Spleen (tissue), 11 donors: Measurements from ENCODE around the gene RNF44. TPM values are rescaled to one million over a fixed set of nuclear protein-coding genes. Genes with fewer than 3 reads are reported as not detected.

Experiments
- DNase-seq: peaks from one replicate; pipeline ENCODE4 v3.0.0-alpha.2; 2020
- H3K27ac ChIP-seq, 8 donors: fragments of 200-600 bp; sonication (generic) in 7 of 8; 1 replicate in 4 of 8; 2 replicates in 4 of 8; pipeline versions ENCODE4 v1.5.0 to v1.8.0; 2016 to 2021; ENCODE audit warnings: inconsistent platforms in 4 of 8, mild to moderate bottlenecking in 4 of 8, moderate library complexity in 1 of 8
- H3K27me3 ChIP-seq, 7 donors: fragments of 200-600 bp; sonication (generic) in 6 of 7; replicated peaks in 1 of 7; 1 replicate in 4 of 7; 2 replicates in 3 of 7; pipeline versions ENCODE4 v1.5.0 to v1.8.0; 2016 to 2021; ENCODE audit warnings: inconsistent platforms in 3 of 7, mild to moderate bottlenecking in 1 of 7
- H3K36me3 ChIP-seq, 6 donors: fragments of 200-600 bp; sonication (generic) in 5 of 6; 1 replicate in 4 of 6; 2 replicates in 2 of 6; pipeline versions ENCODE4 v1.5.0 to v1.8.0; 2016 to 2021; ENCODE audit warnings: inconsistent platforms in 2 of 6
- H3K4me1 ChIP-seq, 6 donors: fragments of 200-600 bp; sonication (generic) in 5 of 6; 1 replicate in 3 of 6; 2 replicates in 3 of 6; pipeline versions ENCODE4 v1.5.0 to v1.8.0; 2016 to 2021; ENCODE audit warnings: inconsistent platforms in 3 of 6
- H3K4me3 ChIP-seq, 8 donors: fragments of 200-600 bp; sonication (generic) in 7 of 8; 1 replicate in 4 of 8; 2 replicates in 4 of 8; pipeline versions ENCODE4 v1.5.0 to v1.8.0; 2016 to 2021; ENCODE audit warnings: inconsistent platforms in 4 of 8, mild to moderate bottlenecking in 4 of 8, moderate library complexity in 2 of 8
- H3K9me3 ChIP-seq, 8 donors: fragments of 200-600 bp; sonication (generic) in 7 of 8; 1 replicate in 4 of 8; 2 replicates in 4 of 8; pipeline versions ENCODE4 v1.5.0 to v1.8.0; 2016 to 2021; ENCODE audit warnings: inconsistent platforms in 4 of 8
- POLR2A ChIP-seq, 3 donors: fragments of 450-650 bp; IDR thresholded peaks; one replicate each; pipeline ENCODE4 v1.5.1; 2017; ENCODE audit warnings: antibody characterized with exemption in 3 of 3, mild to moderate bottlenecking in 1 of 3
- POLR2AphosphoS5 ChIP-seq, 3 donors: sonication (generic); formaldehyde crosslinking; IDR thresholded peaks; one replicate each; pipeline ENCODE4 v1.5.1; 2017; ENCODE audit warnings: antibody characterized with exemption in 3 of 3
- WGBS, 5 donors: extraction: QIAGEN DNeasy Blood & Tissue Kit in 3 of 5; methylation state at CpG; one replicate each; pipeline versions ENCODE4 v1.1.5 to v1.1.7; 2013 to 2018; 5-methylcytosine and 5-hydroxymethylcytosine counted together
- intact Hi-C: fragments of 100-400 bp; cut with DNase I; formaldehyde crosslinking; loops from one replicate; pipeline ENCODE4 v1.15.0; 2023; ENCODE audit warnings: low total_unique reads
- polyA plus RNA-seq, 3 donors: library from polyadenylated mRNA; stranded (reverse); fragments of 200-250 nt; gene quantifications; one replicate each; pipeline ENCODE4 v1.2.1, GENCODE V29; 2013
- total RNA-seq, 7 donors: library from RNA; depleted of rRNA in 3 of 7; stranded (reverse); fragments of >200 nt in 3 of 7; fragmentation: NEBNext Ultra II Directional in 4 of 7; extraction: Animal tissue kit (Norgen Biotek cat#: 25700) in 4 of 7; gene quantifications; one replicate each; pipeline versions ENCODE4 v1.1.0 to v1.2.1, GENCODE V29; 2016 to 2021
- TF ChIP-seq, protein P1 (sequence below), 11 experiments: fragments of 200-600 bp in 7 of 11; fragments of 450-650 bp in 4 of 11; sonication (generic) in 4 of 11; IDR thresholded peaks in 8 of 11; conservative IDR thresholded peaks in 3 of 11; 1 replicate in 7 of 11; 2 replicates in 4 of 11; pipeline versions ENCODE4 v1.4.0 to v1.8.0; 2016 to 2021; ENCODE audit warnings: antibody characterized with exemption in 11 of 11, inconsistent platforms in 4 of 11, mild to moderate bottlenecking in 1 of 11
- donor health status: healthy with polysubstance abuse.
- donor health status: DM: no; HTN: no; CAD: no; lungs with moderate emphysema.
- donor health status: DM: no; HTN: no; CAD: no.
- donor health status: Bipolar disorder and iron deficiency.
- donor health status: healthy.
- donor health status: DM: no; HTN: no; CAD: no.
- donor health status: DM: yes; HTN: yes; CAD: no.

The RNF44 gene
- total and polyA plus RNA-seq, 10 donors, result 28.0 to 143 (median 103) TPM

DNA sequence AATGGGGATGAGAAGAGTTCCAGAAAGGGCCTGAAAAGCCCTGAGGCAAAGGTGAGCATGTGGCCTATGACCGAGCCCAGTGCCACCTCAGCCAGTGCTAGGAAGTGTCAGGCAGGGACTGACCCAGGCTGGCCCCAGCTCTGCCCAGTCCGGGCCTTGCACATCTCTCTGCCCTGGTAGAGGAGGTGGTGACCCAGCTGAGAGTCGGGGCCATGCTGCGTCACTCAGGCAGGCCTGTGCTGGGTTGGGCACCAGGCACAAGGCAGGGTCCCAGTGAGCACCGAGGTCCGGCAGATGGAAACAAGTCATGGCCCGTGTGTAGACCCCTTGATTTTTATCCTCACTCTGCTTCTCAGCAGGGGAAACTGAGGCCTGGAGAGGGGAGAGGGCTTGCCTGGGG is 12.7 kb upstream of the RNF44 start:
- Histone ChIP-seq H3K36me3 (no peaks in the 10 kb centered on the region), H3K4me1 (peaks cover 0 to 75% (median 16%) of the 10 kb centered on the region in 6 donors), H3K27ac (peak overlapping the region in 2 of 8 donors; percentile 24 to 75), H3K4me3 (peak overlapping the region in 1 of 8 donors; percentile 47), H3K9me3 (no peaks in the 10 kb centered on the region), H3K27me3 (peaks cover 0 to 30% (median 0%) of the 10 kb centered on the region in 7 donors)
- intact Hi-C loops, result no loop called here
- peak; percentile 77 for DNase-seq
- no peak for TF ChIP-seq POLR2A (IDR thresholded peaks at IDR 0.05)
- 57 to 90% (median 86%) methylated on average over 1 to 7 of the region's 7 CpGs for WGBS, 5 donors

DNA sequence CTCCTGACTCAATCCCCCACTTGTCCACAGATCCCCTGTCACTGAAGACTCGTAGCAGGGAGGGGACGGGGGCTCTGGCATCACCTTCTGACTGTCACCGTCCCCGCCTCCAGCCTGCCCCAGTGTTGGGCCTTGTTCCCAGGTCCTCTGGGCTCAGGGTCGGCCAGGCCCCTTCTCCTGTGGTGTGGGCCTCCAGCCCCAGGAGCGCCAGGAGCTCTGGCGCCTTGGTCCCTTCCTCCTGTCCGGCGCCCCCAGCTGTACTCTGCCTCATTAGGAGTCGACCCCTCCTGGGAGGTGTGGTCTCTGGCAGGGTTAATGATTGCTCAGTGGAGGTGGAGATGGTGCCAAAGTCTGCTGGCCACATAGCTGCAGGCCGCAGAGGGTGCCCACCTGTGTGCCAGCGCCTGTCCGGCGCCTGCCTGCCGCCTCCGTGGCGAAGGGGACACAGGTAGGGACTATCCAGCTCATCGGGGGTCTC is 11.8 kb upstream of the RNF44 start, which contains the start of gene CDHR2:
CDHR2 (plus strand) TSS at position 376 of the 478 bp plus-strand sequence. CDS start 16,011 bp downstream, outside the sequence.
- peak within 1 kb of the TSS in 1 of 8 donors; percentile 47 for H3K4me3 ChIP-seq
- TF ChIP-seq POLR2A (IDR thresholded peaks at IDR 0.05), result no peak
- TF ChIP-seq, protein P1, sequence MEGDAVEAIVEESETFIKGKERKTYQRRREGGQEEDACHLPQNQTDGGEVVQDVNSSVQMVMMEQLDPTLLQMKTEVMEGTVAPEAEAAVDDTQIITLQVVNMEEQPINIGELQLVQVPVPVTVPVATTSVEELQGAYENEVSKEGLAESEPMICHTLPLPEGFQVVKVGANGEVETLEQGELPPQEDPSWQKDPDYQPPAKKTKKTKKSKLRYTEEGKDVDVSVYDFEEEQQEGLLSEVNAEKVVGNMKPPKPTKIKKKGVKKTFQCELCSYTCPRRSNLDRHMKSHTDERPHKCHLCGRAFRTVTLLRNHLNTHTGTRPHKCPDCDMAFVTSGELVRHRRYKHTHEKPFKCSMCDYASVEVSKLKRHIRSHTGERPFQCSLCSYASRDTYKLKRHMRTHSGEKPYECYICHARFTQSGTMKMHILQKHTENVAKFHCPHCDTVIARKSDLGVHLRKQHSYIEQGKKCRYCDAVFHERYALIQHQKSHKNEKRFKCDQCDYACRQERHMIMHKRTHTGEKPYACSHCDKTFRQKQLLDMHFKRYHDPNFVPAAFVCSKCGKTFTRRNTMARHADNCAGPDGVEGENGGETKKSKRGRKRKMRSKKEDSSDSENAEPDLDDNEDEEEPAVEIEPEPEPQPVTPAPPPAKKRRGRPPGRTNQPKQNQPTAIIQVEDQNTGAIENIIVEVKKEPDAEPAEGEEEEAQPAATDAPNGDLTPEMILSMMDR (IDR thresholded peaks at IDR 0.05 in 8 of 11, conservative IDR thresholded peaks at IDR 0.05 in 3 of 11), result no peak
- no peak for TF ChIP-seq POLR2AphosphoS5 (IDR thresholded peaks at IDR 0.05)
- intact Hi-C loops, result no loop called here
- WGBS, 5 donors, result 79 to 87% (median 81%) methylated on average over 12 to 18 of the region's 18 CpGs
- H3K4me1 ChIP-seq, result peaks cover 3 to 75% (median 20%) of the 10 kb centered on the region in 6 donors
- peak within 1 kb of the TSS in 5 of 8 donors; percentile 18 to 75 (median 58) for H3K27ac ChIP-seq
- no peaks in the 10 kb centered on the region for H3K36me3 ChIP-seq
- H3K27me3 ChIP-seq, result peaks cover 0 to 29% (median 0%) of the 10 kb centered on the region in 7 donors
- DNase-seq, result no peak
- no peaks in the 10 kb centered on the region for H3K9me3 ChIP-seq

DNA sequence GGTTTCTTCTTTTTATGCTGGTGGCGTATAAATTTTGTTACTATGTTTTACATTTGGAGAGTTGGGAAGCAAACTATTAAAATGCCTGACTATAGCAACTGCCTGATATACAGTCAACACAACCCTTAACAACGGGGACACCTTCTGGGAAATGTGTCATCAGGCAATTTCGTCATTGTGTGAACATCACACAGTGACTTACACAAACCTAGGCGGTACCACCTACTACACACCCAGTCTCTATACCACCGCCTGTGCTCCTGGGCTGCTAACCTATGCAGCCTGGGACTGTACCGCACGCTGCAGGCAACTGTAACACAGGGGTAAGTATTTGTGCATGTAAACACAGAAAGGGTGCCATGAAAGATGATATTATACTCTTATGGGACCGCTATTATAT is 10.6 kb upstream of the RNF44 start:
- H3K27me3 ChIP-seq, result peaks cover 0 to 17% (median 0%) of the 10 kb centered on the region in 7 donors
- no peaks in the 10 kb centered on the region for H3K9me3 ChIP-seq
- 68 to 85% (median 77%) methylated on average over 8 of the region's 8 CpGs for WGBS, 5 donors
- no peak for TF ChIP-seq POLR2A (IDR thresholded peaks at IDR 0.05)
- TF ChIP-seq POLR2AphosphoS5 (IDR thresholded peaks at IDR 0.05), result peak in 1 of 3 donors; percentile 52
- no peaks in the 10 kb centered on the region for H3K36me3 ChIP-seq
- DNase-seq, result no peak
- intact Hi-C loops, result no loop called here
- H3K4me3 ChIP-seq, result no peak overlapping the region
- H3K27ac ChIP-seq, result peak overlapping the region in 5 of 8 donors; percentile 18 to 75 (median 58)
- peaks cover 5 to 79% (median 24%) of the 10 kb centered on the region in 6 donors for H3K4me1 ChIP-seq

DNA sequence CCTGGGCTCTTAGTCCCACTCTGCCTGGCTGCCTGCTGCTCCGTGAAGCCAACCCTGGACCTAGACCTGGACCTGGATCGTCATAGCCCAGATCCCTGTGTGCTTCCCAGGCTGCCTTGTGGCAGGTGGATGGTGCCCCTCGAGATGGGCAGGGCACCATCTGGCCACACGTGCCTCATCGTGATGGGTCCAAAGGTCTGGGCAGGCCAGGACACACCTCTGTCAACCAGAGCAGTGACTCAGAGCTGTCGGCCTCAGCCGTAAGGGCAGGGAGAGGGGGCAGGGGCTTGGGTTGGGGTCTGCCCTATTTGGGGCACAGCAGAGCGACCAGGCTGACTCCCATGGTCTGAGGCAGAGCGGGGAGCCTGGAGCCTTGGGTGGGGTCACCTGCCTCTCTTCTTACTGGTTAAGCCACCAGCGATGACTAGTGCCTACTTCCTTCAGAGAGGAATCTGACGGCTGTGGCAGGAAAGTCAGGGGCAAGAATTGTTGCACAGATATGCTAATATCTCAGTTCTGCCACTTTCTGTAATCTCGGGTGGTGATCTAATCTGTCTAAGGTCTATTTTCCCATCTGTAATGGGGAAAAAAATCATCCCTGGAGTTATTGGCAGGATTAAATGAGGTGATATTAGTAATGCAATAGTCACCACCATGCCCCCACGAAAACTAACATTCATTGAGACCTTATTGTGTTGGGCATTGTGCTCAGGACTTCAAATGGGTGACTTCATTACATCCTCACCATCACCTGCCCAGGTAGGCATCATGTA is 8.7 kb upstream of the RNF44 start:
- Histone ChIP-seq H3K36me3 (no peaks in the 10 kb centered on the region), H3K4me1 (peaks cover 20 to 92% (median 41%) of the 10 kb centered on the region in 6 donors), H3K27me3 (no peaks in the 10 kb centered on the region), H3K4me3 (no peak overlapping the region), H3K27ac (peak overlapping the region in 2 of 8 donors; percentile 14 to 16), H3K9me3 (no peaks in the 10 kb centered on the region)
- intact Hi-C loops, result no loop called here
- TF ChIP-seq POLR2AphosphoS5 (IDR thresholded peaks at IDR 0.05), result no peak
- TF ChIP-seq, protein P1 (IDR thresholded peaks at IDR 0.05 in 8 of 11, conservative IDR thresholded peaks at IDR 0.05 in 3 of 11), result no peak
- DNase-seq, result no peak
- WGBS, 5 donors, result 79 to 87% (median 83%) methylated on average over 9 to 13 of the region's 13 CpGs

DNA sequence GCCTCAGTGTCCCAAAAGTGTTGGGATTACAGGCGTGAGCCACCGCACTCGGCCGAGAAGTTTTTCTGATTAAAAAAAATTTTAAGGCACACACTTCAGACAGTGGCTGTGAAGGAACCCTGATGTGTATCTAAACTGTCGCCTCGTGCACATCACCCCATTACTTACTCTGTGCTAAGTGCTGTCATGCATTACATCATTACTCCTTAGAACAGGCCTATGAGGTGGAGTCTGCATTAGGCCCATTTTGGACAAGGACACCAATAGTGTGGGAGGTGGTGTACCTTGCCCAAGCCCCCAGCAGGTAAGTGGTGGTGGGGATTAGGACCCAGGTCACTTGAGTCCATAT is 8.2 kb upstream of the RNF44 start:
- WGBS, 5 donors, result 93 to 98% (median 96%) methylated on average over 6 of the region's 6 CpGs
- TF ChIP-seq, protein P1 (IDR thresholded peaks at IDR 0.05 in 8 of 11, conservative IDR thresholded peaks at IDR 0.05 in 3 of 11), result no peak
- TF ChIP-seq POLR2A (IDR thresholded peaks at IDR 0.05), result no peak
- TF ChIP-seq POLR2AphosphoS5 (IDR thresholded peaks at IDR 0.05), result no peak
- no peak for DNase-seq
- H3K27me3 ChIP-seq, result no peaks in the 10 kb centered on the region
- intact Hi-C loops, result no loop called here
- peaks cover 25 to 92% (median 43%) of the 10 kb centered on the region in 6 donors for H3K4me1 ChIP-seq
- H3K27ac ChIP-seq, result peak overlapping the region in 2 of 8 donors; percentile 14 to 16
- H3K4me3 ChIP-seq, result no peak overlapping the region
- H3K36me3 ChIP-seq, result no peaks in the 10 kb centered on the region
- no peaks in the 10 kb centered on the region for H3K9me3 ChIP-seq
